Neural cell (in vitro differentiated cells): ENCODE measurements around the gene NRP1. TPM values are rescaled to one million over a fixed set of nuclear protein-coding genes. Genes with fewer than 3 reads are reported as not detected.

Experiments
- H2AFZ ChIP-seq: fragments of 200-600, 300-800 bp; sonication (generic), shearing (Covaris generic); 2 replicates; pipeline ENCODE4 v1.6.0; 2014; ENCODE audit warnings: low read depth, mild to moderate bottlenecking, antibody characterized with exemption, low read length, moderate library complexity
- H3F3A ChIP-seq: fragments of 200-600 bp; shearing (Covaris generic); 2 replicates; pipeline ENCODE4 v1.6.1; 2016; ENCODE audit warnings: mild to moderate bottlenecking, moderate library complexity, mixed read lengths, antibody characterized with exemption, low read length; ENCODE audit not compliant: insufficient read depth, poor library complexity, severe bottlenecking
- H3K27ac ChIP-seq: fragments of 200-600, 300-800 bp; sonication (generic), shearing (Covaris generic); 2 replicates; pipeline ENCODE4 v1.5.1; 2014; ENCODE audit warnings: mild to moderate bottlenecking, low read length, moderate library complexity
- H3K27me3 ChIP-seq: fragments of 300-800, 200-600 bp; sonication (generic), shearing (Covaris generic); 2 replicates; pipeline ENCODE4 v1.6.0; 2014; ENCODE audit warnings: mild to moderate bottlenecking, low read depth, low read length, moderate library complexity; ENCODE audit not compliant: insufficient read depth
- H3K36me3 ChIP-seq: fragments of 300-800, 200-600 bp; sonication (generic), shearing (Covaris generic); 2 replicates; pipeline ENCODE4 v1.5.1; 2014; ENCODE audit warnings: mild to moderate bottlenecking, antibody characterized with exemption, low read length, moderate library complexity; ENCODE audit not compliant: insufficient read depth
- H3K4me2 ChIP-seq: fragments of 300-800, 200-600 bp; sonication (generic), shearing (Covaris generic); 2 replicates; pipeline ENCODE4 v1.6.0; 2014; ENCODE audit warnings: mild to moderate bottlenecking, low read length
- H3K4me3 ChIP-seq: fragments of 300-800, 200-600 bp; sonication (generic), shearing (Covaris generic); 2 replicates; pipeline ENCODE4 v1.5.1; 2014; ENCODE audit warnings: mild to moderate bottlenecking, low read length, moderate library complexity
- H3K79me2 ChIP-seq: fragments of 200-600 bp; shearing (Covaris generic); replicated peaks from 2 replicates; pipeline ENCODE4 v1.6.0; 2014; ENCODE audit warnings: mild to moderate bottlenecking, low read length, moderate library complexity; ENCODE audit not compliant: insufficient read depth
- H3K9ac ChIP-seq: fragments of 300-800, 200-600 bp; sonication (generic), shearing (Covaris generic); 2 replicates; pipeline ENCODE4 v1.6.1; 2016; ENCODE audit warnings: mild to moderate bottlenecking, low read length, mixed read lengths
- H3K9me2 ChIP-seq: fragments of 200-600 bp; shearing (Covaris generic); 2 replicates; pipeline ENCODE4 v1.6.1; 2016; ENCODE audit warnings: mild to moderate bottlenecking, low read length, mixed read lengths; ENCODE audit not compliant: insufficient read depth
- H3K9me3 ChIP-seq: fragments of 200-600, 300-800 bp; sonication (generic), shearing (Covaris generic); 2 replicates; pipeline ENCODE4 v1.6.1; 2016; ENCODE audit warnings: mild to moderate bottlenecking, mixed run types, low read length, moderate library complexity, mixed read lengths
- H4K20me1 ChIP-seq: fragments of 200-600 bp; shearing (Covaris generic); 2 replicates; pipeline ENCODE4 v1.6.1; 2016; ENCODE audit warnings: mild to moderate bottlenecking, mixed run types; ENCODE audit not compliant: insufficient read depth
- EP300 ChIP-seq: fragments of 450-650 bp; conservative IDR thresholded peaks from 2 replicates; pipeline ENCODE4 v1.6.1; 2014; ENCODE audit warnings: antibody characterized with exemption, mild to moderate bottlenecking, moderate library complexity; ENCODE audit not compliant: poor library complexity, severe bottlenecking
- EZH2 ChIP-seq: fragments of 200-600, 300-800 bp; shearing (Covaris generic), sonication (generic); IDR thresholded peaks from 2 replicates; pipeline ENCODE4 v1.6.1; 2014; ENCODE audit warnings: antibody characterized with exemption, low read length, borderline replicate concordance, mild to moderate bottlenecking; ENCODE audit not compliant: insufficient read depth, poor library complexity, severe bottlenecking
- MXI1 ChIP-seq: fragments of 450-650 bp; conservative IDR thresholded peaks from 2 replicates; pipeline ENCODE4 v1.6.1; 2014; ENCODE audit warnings: antibody characterized with exemption, mild to moderate bottlenecking; ENCODE audit not compliant: poor library complexity, severe bottlenecking
- POLR2AphosphoS5 ChIP-seq: IDR thresholded peaks from 2 replicates; pipeline ENCODE4 v1.6.1; 2012
- RAD21 ChIP-seq: fragments of 450-650 bp; conservative IDR thresholded peaks from 2 replicates; pipeline ENCODE4 v1.6.1; 2014; ENCODE audit warnings: antibody characterized with exemption, mild to moderate bottlenecking, moderate library complexity
- SMC3 ChIP-seq: fragments of 450-650 bp; conservative IDR thresholded peaks from 2 replicates; pipeline ENCODE4 v1.6.1; 2014; ENCODE audit warnings: antibody characterized with exemption, mild to moderate bottlenecking, moderate library complexity; ENCODE audit not compliant: poor library complexity
- TAF1 ChIP-seq: IDR thresholded peaks from 2 replicates; pipeline ENCODE4 v1.6.1; 2012; ENCODE audit warnings: low read depth
- polyA plus RNA-seq: library from polyadenylated mRNA; depleted of rRNA; stranded (reverse); fragments of >200 nt; gene quantifications from 2 replicates; pipeline ENCODE4 v1.2.3, GENCODE V29; 2014
- TF ChIP-seq, protein P1 (sequence below): fragments of 450-650 bp; IDR thresholded peaks from 2 replicates; pipeline ENCODE4 v1.5.1; 2014; ENCODE audit warnings: antibody characterized with exemption, mild to moderate bottlenecking, moderate library complexity; ENCODE audit not compliant: poor library complexity, severe bottlenecking
- TF ChIP-seq, protein P2 (sequence below): IDR thresholded peaks from 2 replicates; pipeline ENCODE4 v1.6.1; 2012; ENCODE audit warnings: borderline replicate concordance

Gene NRP1
- polyA plus RNA-seq, 1 donor from 2014 or later: 23.2 TPM

DNA sequence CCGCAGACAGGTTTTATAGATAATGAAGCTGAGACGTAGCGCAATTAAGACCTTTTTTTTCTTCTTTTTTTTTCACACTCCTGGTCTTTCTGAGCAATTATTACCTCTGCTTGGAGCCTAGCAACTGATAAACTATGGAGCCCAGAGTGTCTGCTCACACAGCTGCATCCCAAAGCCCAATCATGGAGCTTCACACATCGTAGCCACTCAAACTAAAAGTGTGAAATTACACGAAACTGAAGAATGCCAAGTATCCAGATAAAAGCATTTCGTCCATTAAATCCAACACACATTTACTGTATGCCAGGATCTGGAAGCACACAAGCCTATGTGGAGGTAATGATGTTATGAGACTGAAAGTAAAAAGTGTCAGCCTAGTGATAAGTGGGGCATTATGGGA lies 97.6 kb downstream of the NRP1 start:
- H3F3A ChIP-seq: no peaks in the 10 kb centered on the region
- no peak overlapping the region for H3K4me3 ChIP-seq
- no peaks in the 10 kb centered on the region for H3K36me3 ChIP-seq
- H3K9me2 ChIP-seq: no peaks in the 10 kb centered on the region
- TF ChIP-seq EZH2 (no peak), RAD21 (no peak), TAF1 (no peak), MXI1 (no peak), SMC3 (no peak), EP300 (no peak), POLR2AphosphoS5 (no peak)
- TF ChIP-seq, protein P1, sequence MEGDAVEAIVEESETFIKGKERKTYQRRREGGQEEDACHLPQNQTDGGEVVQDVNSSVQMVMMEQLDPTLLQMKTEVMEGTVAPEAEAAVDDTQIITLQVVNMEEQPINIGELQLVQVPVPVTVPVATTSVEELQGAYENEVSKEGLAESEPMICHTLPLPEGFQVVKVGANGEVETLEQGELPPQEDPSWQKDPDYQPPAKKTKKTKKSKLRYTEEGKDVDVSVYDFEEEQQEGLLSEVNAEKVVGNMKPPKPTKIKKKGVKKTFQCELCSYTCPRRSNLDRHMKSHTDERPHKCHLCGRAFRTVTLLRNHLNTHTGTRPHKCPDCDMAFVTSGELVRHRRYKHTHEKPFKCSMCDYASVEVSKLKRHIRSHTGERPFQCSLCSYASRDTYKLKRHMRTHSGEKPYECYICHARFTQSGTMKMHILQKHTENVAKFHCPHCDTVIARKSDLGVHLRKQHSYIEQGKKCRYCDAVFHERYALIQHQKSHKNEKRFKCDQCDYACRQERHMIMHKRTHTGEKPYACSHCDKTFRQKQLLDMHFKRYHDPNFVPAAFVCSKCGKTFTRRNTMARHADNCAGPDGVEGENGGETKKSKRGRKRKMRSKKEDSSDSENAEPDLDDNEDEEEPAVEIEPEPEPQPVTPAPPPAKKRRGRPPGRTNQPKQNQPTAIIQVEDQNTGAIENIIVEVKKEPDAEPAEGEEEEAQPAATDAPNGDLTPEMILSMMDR: no peak
- TF ChIP-seq, protein P2, sequence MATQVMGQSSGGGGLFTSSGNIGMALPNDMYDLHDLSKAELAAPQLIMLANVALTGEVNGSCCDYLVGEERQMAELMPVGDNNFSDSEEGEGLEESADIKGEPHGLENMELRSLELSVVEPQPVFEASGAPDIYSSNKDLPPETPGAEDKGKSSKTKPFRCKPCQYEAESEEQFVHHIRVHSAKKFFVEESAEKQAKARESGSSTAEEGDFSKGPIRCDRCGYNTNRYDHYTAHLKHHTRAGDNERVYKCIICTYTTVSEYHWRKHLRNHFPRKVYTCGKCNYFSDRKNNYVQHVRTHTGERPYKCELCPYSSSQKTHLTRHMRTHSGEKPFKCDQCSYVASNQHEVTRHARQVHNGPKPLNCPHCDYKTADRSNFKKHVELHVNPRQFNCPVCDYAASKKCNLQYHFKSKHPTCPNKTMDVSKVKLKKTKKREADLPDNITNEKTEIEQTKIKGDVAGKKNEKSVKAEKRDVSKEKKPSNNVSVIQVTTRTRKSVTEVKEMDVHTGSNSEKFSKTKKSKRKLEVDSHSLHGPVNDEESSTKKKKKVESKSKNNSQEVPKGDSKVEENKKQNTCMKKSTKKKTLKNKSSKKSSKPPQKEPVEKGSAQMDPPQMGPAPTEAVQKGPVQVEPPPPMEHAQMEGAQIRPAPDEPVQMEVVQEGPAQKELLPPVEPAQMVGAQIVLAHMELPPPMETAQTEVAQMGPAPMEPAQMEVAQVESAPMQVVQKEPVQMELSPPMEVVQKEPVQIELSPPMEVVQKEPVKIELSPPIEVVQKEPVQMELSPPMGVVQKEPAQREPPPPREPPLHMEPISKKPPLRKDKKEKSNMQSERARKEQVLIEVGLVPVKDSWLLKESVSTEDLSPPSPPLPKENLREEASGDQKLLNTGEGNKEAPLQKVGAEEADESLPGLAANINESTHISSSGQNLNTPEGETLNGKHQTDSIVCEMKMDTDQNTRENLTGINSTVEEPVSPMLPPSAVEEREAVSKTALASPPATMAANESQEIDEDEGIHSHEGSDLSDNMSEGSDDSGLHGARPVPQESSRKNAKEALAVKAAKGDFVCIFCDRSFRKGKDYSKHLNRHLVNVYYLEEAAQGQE: no peak
- no peak overlapping the region for H3K9ac ChIP-seq
- H3K4me2 ChIP-seq: no peak overlapping the region
- no peaks in the 10 kb centered on the region for H3K9me3 ChIP-seq
- H3K79me2 ChIP-seq: no peaks in the 10 kb centered on the region
- no peaks in the 10 kb centered on the region for H3K27me3 ChIP-seq
- H4K20me1 ChIP-seq: no peaks in the 10 kb centered on the region
- no peak overlapping the region for H3K27ac ChIP-seq
- no peak overlapping the region for H2AFZ ChIP-seq

DNA sequence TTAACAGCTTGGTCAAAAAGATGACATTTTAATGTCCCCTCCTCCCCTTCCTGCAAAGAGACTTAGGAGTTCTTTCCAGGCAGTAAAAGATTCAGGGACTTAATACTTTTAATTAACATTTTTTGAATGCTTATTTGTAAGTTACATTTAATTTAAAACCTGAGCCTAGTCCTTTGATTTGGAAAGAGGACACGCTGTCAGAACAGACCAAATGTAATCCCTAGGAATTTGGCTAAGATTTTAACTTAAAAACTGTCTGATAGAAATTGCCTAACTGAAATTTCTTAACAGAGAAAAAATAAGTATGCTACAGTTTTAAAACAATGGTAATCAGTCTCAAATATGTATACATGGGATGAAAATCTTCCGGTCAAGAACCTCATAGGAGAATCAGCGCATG lies 98.5 kb downstream of the NRP1 start:
- H2AFZ ChIP-seq: no peak overlapping the region
- H3K79me2 ChIP-seq: no peaks in the 10 kb centered on the region
- H3K9ac ChIP-seq: no peak overlapping the region
- no peaks in the 10 kb centered on the region for H3K36me3 ChIP-seq
- H3K27ac ChIP-seq: no peak overlapping the region
- no peaks in the 10 kb centered on the region for H3K9me2 ChIP-seq
- no peaks in the 10 kb centered on the region for H3F3A ChIP-seq
- no peak overlapping the region for H3K4me2 ChIP-seq
- no peak for TF ChIP-seq RAD21
- no peak for TF ChIP-seq TAF1
- TF ChIP-seq POLR2AphosphoS5: no peak
- TF ChIP-seq EP300: no peak
- TF ChIP-seq EZH2: no peak
- no peak for TF ChIP-seq MXI1
- TF ChIP-seq, protein P1: no peak
- TF ChIP-seq, protein P2: no peak
- TF ChIP-seq SMC3: no peak
- H3K27me3 ChIP-seq: no peaks in the 10 kb centered on the region
- H3K4me3 ChIP-seq: no peak overlapping the region
- H3K9me3 ChIP-seq: no peaks in the 10 kb centered on the region
- H4K20me1 ChIP-seq: no peaks in the 10 kb centered on the region
